Suprapubic skin (tissue), 4 donors: ENCODE data around the gene CLASRP.

Source experiments
- CTCF ChIP-seq, 2 donors: fragments of 200-600 bp in 1 of 2; fragments of 450-650 bp in 1 of 2; sonication (generic) in 1 of 2; IDR thresholded peaks; one replicate each; pipeline ENCODE4 v1.5.1; 2016 to 2019; ENCODE audit warnings: antibody characterized with exemption in 2 of 2, mild to moderate bottlenecking in 1 of 2, moderate library complexity in 1 of 2
- EP300 ChIP-seq: sonication (generic); formaldehyde crosslinking; IDR thresholded peaks from one replicate; pipeline ENCODE4 v1.6.1; 2017; ENCODE audit warnings: antibody characterized with exemption
- POLR2A ChIP-seq, 2 donors: fragments of 450-650 bp; IDR thresholded peaks; one replicate each; pipeline ENCODE4 v1.6.1; 2017; ENCODE audit warnings: antibody characterized with exemption in 2 of 2, mild to moderate bottlenecking in 2 of 2, moderate library complexity in 2 of 2
- POLR2AphosphoS5 ChIP-seq, 3 donors: sonication (generic); formaldehyde crosslinking; IDR thresholded peaks; one replicate each; pipeline ENCODE4 v1.6.1; 2017; ENCODE audit warnings: antibody characterized with exemption in 3 of 3

- TF ChIP-seq CTCF (IDR thresholded peaks at IDR 0.05), result no peak
- no peak for TF ChIP-seq EP300
- TF ChIP-seq POLR2A (IDR thresholded peaks at IDR 0.05), result no peak
- no peak for TF ChIP-seq POLR2AphosphoS5 (IDR thresholded peaks at IDR 0.05)
Observed at GRCh38 chr19:45027371-45027770, 11.5 kb upstream of the CLASRP start.
